Liver (tissue), 3 donors: ENCODE measurements around the gene REEP1.

Experiments
- FOXA1 ChIP-seq: IDR thresholded peaks from 2 replicates; pipeline ENCODE4 v1.6.1; 2016; ENCODE audit warnings: antibody characterized with exemption
- MAX ChIP-seq: IDR thresholded peaks from 2 replicates; pipeline ENCODE4 v1.6.1; 2016; ENCODE audit warnings: antibody characterized with exemption
- RAD21 ChIP-seq, 2 donors: IDR thresholded peaks; 2 replicates each; pipeline ENCODE4 v1.6.1; 2016; ENCODE audit warnings: antibody characterized with exemption in 2 of 2, mild to moderate bottlenecking in 2 of 2
- SP1 ChIP-seq: IDR thresholded peaks from 2 replicates; pipeline ENCODE4 v1.6.1; 2018; ENCODE audit warnings: antibody characterized with exemption, mild to moderate bottlenecking
- TAF1 ChIP-seq: conservative IDR thresholded peaks from 2 replicates; pipeline ENCODE4 v1.6.1; 2016; ENCODE audit warnings: antibody characterized with exemption, mild to moderate bottlenecking
- TF ChIP-seq, protein P1 (sequence below): fragments of 150-350 bp; IDR thresholded peaks from 2 replicates; pipeline ENCODE4 v1.5.1; 2017; ENCODE audit warnings: improper control_type of control experiment, low read depth, low read length; ENCODE audit not compliant: missing input control
- TF ChIP-seq, protein P2 (sequence below): IDR thresholded peaks from 2 replicates; pipeline ENCODE4 v1.6.1; 2016; ENCODE audit warnings: antibody characterized with exemption
- donor health status: healthy.
- donor health status: healthy.

DNA sequence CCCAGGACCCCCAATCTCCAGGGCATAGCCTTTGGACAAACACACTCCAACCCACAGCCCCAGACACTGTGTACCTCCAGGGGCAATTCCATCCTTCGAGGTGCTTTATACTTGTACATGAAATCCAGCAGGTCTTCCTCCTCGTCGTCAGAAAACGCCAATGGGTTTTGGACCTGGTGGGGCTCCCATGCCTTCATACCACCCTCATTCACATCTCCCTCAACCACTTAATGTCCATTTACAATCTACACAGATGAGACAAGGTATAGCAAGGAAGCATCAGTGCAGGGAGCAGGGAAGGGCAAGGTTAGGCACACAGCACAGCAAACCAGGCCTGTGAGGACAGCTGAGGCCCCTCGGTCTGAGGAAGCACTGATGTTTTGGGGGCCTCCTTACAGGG is 117.5 kb downstream of the REEP1 start:
- TF ChIP-seq MAX (no peak), SP1 (no peak), TAF1 (no peak), FOXA1 (no peak), RAD21 (IDR thresholded peaks at IDR 0.05) (no peak)
- TF ChIP-seq, protein P1, sequence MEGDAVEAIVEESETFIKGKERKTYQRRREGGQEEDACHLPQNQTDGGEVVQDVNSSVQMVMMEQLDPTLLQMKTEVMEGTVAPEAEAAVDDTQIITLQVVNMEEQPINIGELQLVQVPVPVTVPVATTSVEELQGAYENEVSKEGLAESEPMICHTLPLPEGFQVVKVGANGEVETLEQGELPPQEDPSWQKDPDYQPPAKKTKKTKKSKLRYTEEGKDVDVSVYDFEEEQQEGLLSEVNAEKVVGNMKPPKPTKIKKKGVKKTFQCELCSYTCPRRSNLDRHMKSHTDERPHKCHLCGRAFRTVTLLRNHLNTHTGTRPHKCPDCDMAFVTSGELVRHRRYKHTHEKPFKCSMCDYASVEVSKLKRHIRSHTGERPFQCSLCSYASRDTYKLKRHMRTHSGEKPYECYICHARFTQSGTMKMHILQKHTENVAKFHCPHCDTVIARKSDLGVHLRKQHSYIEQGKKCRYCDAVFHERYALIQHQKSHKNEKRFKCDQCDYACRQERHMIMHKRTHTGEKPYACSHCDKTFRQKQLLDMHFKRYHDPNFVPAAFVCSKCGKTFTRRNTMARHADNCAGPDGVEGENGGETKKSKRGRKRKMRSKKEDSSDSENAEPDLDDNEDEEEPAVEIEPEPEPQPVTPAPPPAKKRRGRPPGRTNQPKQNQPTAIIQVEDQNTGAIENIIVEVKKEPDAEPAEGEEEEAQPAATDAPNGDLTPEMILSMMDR = no peak
- TF ChIP-seq, protein P2, sequence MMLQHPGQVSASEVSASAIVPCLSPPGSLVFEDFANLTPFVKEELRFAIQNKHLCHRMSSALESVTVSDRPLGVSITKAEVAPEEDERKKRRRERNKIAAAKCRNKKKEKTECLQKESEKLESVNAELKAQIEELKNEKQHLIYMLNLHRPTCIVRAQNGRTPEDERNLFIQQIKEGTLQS = no peak
